ENCODE measurements around the gene METTL1.
A peak's percentile ranks its signal among the peaks of the same experiment; 100 is the strongest.
"Not testable (repeated sequence)": the region's sequence is repeated elsewhere in the genome, so short reads cannot be mapped to it uniquely, and the experiment has no call there.

Gene METTL1

DNA sequence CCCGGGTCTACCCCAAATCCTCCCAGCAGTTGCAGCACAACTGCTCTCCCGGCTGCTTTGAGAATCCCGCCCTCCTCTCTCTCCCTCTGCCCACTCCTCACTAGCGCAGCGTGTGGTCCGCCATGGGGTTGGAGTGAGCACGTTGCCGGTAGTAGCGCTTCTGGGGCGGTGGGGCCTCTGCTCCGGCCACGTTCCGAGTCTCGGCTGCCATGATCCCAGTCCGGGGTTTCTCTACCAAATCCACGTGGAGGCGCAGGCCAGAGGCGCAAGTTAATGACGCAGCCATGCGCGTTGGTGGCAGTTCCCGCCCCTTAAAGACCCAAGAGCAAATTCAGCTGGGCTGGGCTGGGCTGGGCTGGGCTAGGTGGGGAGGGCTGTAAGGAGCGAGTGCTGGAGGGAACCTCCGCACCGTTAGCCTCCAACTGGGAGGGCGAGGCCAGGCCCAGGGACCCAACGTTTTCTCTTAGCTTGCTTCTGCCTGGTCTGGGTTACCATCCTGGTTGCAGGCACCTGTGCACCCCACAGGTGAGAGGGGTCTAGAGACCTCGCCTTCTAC, at the start of gene METTL1:
TSS of gene METTL1 (minus strand) at position 233 of the 556 bp plus-strand sequence. CDS start at position 211, 22 bp downstream.
- peak; percentile 72 to 82 (median 75) for DNase-seq

DNA sequence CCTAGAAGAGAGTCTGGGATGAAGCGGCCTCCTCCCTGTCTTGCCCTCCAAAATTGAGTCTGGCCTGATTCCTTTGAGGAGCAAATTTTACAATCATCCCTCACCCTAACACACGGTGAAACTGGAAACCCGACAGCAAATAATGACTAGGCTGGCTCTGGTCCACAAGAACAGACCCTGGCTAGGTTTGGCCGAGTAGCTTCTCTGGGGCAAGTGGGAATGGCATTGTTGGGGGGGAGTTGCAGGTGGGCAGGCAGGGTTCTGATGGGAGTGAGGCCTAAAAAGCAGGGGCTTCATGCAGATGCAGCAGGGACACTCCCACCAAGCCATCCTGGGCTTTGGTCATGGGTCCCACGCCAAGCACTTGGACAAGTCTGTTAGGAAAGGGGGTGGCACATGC, 49.1 kb upstream of the METTL1 start:
- DNase-seq, result not testable (repeated sequence)

DNA sequence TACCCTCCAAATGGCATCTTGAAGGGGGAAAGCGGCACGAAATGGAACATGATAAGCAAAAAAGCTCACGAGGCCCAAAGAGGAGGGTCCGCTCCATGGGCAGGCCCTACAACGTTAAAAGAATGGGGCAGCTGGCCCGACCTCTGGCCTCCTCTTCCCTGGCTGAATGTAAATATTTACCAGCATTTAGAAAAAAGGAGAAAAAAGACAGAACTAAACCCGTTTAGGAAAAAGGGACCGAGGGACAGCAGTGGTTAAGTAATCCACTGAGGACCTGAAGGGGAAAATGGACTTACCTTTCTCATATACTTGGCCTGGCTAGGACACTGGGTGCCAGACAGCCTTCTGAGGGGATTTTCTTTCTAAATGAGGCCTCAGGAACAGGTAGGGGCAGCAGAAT, 48.2 kb upstream of the METTL1 start:
- not testable (repeated sequence) for DNase-seq

DNA sequence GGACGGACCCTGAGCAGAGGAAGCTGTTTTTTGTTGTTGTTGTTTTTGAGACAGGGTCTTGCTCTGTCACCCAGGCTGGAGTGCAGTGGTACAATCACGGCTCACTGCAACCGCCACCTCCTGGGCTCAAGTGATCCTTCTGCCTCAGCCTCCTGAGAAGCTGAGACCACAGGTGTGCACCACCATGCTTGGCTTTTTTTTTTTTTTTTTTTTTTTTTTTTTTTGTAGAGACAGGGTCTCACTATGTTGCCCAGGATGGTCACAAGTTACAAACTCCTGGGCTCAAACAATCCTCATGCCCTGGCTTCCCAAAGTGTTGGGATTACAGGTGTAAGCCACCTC, 46.1 kb upstream of the METTL1 start:
- DNase-seq, result not testable (repeated sequence)

DNA sequence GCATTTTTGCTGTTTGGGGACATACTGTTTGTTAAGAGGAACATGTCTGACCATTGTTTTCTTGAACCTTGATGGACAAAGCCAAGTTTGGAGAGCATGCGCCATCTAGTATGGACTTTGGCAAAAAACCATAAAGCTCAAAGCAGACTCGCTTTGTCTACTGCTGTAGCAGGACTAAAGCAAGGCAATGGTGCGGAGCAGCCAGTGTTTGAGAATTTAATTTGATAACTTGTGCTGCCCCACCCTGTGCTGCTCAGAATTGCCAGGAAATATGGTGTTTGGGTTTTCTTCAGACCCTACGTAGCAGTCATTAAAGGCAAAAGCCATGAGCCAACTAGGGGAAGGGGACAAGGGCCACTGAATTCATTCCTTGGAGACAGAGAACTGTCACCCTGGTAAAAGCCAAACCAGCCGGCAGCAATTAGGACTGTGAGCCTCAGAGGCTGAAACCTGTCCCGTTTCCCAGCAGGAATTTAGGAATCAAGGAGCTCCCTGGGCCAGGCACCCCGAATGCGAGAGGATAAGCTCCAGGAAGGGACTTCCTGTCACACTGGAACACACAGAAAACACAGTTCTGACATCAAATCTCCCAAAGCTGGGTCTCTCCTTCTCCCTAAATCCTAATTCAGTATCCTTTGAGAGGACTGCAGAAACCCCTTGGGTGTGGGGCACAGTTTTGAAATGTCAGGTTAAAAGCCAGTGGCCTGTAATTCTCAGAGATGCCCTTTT, 45.5 kb upstream of the METTL1 start:
- no peak for DNase-seq

DNA sequence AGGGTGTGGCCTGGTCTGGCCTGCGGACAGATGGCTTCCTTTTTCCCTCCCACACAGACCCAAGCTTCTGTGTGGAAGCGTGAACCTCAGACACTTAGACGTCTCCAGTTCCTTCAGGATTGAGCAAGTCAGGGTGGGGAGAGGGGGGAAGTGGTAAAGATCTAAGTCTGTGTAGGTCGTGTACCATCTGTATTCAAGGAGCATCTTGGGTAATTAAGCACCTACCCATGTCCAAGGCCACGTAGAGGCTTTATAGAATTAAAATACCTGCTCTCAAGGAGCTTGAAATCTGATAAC, 44.9 kb upstream of the METTL1 start:
- no peak for DNase-seq

DNA sequence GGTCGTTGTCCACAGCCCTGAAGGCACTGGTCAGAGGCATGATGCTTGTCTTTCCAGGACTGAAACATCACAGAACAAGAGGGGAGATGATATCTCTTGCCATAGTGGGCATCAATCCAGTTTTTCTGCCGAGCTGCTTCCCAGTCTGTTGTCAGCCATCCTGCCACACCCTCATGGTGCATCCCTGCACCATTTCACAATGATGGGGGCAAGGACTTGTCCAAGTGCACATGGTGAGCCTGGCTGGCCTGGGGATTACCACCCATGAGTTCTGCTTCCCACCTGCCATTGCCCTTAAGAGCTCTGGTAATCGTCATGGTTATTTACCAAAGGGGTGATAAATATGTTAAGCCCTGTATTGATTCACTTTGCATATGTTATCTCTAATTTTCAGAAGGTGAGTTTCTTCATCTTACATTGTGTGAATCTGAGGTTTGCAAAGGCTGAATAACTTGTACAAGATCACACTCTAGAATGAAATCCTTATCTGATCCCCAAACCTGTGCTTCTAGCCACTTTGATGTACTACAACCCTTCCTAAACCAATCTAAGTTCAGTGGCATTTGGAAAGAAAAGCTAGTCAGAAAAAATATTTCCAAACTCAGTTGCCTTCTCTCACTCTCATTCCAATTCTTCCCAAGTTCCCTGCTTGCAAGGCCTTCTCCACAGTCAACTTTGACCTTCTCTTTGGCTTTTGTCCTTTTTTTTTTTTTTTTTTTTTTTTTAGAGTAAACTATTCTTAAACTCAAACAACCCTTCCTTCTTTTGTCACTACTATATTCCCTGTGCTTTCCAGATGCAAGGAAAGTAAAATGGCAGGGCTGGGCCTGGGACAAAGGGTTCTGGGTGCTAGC, 44.3 kb upstream of the METTL1 start:
- DNase-seq, result no peak

DNA sequence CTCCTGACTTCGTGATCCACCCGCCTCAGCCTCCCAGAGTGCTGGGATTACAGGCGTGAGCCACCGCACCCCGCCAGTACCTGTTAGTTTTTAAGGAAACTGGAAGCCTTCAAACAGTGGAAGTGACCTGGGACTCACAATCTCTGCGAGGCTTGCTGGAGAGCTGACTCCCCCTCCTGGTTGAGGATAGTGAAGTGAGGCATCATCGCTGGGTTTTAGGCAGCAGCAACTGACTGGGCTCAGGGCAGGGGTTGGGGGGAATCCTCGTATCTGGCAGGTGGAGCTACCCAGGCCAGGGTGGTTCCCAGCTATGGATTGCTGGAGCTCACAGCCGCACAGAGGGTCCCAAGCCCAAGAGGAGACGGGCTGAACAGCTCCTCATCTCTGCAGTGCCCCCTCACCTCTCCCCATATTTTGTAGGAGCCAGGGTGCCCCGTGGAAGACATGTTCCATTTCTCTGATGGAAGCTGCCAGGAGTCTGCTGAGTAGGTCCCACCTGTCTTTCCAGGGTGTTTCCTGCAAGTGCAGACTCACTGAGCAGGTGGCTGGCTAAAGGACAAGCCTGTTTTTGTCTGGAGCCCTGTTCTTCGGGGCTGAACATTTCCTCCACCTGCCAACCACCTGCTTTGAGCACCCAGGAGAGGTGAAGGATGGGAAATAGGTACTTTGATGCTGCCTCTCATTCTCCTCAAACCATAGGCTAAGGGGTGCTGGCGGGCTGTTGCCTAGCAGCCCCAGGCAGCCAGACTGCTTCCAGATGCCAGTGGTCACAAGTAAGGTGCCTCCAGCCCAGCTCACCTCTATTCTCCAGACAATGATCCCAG, 43.5 kb upstream of the METTL1 start:
- no peak for DNase-seq

DNA sequence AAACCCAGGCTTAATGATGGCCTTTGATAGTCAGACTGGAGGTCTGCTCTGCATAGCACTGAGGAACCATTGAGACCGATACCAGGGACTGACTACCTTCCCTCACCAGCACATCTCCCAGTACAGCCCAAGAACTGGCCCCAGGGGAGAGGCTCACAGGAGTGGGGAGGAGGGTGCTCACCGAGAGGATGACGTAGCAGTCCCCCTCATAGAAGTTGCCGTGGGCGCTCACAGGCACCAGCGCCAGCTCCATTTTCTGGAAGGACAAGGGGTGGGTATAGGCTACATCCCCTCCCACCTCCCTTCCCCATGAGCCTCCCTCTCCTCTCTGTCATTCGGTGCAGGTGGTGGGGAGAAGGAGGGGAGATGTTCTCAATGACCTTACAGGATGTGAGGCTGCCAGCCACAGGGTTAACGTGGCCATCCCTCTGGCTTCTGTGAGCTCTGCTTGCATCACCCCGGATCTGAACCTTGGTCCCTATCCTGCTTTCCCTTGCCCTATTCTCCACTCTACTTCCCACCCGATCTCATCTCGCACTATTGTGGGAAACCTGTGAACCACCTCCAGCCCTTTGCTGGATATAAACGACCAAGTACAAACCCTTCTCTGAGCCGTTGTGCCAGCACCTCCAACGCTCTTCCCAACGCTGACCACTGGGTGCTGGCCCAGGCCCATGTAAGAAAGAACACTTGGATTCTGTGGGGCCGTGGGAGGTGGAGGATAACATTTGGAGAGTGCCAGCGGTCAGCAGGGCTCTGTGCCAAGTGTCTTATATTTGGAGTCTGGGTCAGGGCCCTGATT, 42.3 kb upstream of the METTL1 start:
- DNase-seq, result no peak

DNA sequence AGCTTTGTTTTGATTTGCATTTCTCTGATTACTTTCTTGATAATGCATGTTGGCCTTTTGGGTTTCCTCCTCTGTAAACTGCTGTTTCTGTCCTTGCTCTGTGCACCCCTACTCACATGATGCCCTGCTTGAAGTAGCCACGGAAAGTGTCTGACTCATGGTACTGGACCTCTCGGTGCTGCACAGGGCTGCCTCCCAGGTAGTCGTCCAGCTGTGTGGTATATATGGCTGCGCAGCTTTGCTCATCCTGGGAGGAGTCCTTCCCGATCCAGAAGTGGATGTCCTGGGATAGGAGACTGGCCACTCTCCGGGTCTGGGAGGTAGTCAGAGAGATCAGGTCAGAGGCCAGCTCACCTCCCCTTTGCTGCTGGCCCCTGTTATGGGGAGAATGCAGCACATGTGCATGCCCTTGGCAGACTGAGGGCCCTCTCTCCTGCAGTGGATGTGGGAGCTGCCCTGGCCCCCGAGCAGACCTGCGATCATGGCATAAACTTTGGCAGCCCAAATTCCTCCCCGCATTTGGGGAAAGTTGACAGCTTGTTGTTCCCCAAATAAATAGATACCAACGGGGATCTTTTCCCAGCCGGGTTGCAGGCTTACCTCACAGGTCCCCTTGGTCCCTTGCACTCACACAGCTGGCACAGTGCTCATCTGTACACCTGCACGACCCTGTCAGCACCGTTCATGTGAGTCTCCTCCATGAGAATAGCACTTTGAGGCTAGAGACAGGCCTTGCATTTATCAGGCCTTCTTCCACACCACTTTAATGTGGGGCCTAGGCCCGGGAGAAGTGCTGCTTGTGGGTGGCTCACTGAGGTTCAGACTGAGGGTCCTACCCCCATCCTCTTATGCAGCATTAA, 41.4 kb upstream of the METTL1 start:
- DNase-seq, result no peak

DNA sequence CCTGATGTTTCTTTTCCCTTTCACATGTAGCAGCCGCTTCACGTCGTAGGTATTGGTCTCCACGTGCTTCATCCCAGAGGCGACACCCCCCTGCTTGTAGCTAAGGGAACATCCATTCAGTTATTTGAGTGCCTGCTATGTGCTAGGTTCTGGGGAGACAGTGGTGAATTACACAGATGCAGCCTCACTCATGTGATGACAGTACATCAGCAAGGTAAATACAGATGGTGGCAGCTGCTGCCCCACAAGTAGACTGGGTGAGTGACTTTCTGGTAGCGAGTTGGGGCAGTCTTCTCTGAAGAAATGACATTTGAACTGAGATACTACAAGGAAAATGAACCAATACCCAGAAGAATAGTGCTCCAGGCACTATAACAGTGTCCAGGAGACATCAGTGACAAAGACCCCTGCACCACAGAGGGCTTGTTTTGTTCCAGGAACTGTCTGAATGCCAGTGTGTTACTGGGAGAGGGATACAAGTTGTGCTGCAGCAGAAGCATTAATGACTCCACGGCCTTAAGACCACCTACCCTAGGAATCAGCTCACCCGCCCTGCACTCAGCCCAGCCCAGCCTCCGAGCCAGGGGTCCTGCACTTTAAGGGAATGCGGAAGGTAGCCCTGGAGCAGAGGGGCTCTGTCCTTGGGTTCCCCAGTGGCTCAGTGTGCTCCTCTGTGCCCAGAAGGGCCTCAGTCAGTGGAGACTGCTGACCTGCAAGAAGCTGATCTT, 39.3 kb upstream of the METTL1 start:
- no peak for DNase-seq

DNA sequence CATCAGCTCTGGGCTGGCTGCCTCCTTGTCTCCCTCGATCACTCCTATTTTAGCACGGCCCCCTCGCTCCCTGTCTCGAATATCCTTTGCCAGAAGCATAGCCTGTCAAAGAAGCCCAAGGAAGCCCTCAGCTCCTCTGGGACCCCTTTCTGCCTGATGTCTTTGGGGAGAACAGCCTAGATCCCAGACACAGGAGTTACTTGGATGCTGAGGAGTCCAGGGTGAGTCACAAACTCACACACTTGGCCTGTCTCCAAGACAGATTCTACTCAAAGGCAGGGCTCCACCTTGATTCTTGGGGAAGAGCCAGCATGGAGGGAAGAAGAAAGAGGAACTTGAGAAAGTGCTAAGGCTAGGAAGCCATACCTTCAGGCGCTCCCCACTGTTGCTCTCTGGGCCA, 38.5 kb upstream of the METTL1 start:
- no peak for DNase-seq

DNA sequence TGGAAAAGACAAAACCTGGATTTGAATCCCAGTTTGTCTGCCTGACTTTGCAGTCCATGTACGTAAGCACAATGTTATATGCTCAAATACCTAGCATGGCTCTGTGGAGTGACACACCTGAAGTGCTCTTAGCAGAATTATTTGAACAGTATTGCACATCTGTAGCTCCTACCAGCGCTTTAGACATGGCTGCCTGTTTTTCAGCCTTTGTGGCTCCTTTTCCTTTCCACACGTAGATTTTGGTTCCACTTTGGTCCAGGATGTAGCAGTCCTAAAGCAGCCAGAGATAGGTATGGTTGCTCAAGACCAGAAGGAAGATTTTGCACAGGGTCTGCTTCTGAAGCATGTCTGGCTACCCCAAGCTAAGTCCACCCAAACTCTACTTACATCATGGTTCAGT, 37.5 kb upstream of the METTL1 start:
- no peak for DNase-seq

DNA sequence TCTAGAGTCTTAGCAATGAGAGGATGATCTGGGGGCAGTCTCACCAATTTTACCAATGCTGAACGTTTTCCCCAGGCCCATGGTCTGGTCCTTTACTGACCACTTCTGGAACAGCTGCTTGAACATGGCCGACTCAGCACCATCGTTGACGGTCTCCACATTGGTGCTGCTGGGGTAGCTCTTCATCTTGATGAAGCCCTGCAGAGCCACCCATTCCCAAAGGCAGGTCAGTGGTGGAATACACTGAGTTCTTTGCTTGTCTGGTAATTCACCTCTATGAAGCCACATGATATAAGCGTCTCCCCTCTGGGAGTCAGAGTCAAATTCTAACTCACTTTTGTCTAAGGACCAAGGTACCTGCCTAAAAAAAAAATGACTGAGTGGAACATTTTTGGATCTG, 36.4 kb upstream of the METTL1 start:
- no peak for DNase-seq

DNA sequence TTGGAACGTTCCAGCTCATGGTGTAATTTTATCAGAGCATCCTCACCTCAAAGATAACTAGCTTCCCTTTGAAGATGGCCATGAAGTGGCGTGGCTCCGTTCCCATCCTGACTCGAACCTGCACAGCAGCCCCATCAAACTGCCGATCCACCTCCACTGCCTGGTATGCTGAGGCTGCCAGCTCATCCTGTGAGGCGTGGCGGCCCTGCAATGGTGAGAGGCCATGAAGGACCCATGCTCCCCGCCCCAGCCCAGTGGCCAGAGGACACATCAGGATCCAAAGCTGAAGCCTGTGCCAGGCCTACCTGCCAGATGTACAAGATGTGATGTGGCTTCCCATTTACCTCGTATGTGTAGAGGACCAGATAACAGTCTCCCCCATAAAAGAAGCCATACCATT, 35.4 kb upstream of the METTL1 start:
- no peak for DNase-seq

DNA sequence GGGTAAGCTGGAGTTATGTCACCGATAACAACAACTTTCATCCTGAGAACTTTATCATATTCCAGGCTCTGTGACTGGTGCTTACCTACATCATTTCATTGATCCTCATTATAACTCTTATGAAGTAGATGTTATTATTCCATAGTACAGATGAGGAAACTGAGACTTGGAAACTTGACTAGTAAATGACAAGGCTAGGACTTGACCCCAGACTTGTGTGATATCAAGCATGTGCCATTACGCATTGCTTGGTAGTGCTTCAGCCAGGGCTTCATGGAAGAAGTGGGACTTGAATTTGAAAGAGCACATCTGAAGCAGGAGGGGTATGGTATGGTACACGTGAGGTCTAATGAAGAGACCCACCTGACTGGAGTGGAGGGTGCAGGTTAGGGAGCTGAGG, 34.8 kb upstream of the METTL1 start:
- no peak for DNase-seq

DNA sequence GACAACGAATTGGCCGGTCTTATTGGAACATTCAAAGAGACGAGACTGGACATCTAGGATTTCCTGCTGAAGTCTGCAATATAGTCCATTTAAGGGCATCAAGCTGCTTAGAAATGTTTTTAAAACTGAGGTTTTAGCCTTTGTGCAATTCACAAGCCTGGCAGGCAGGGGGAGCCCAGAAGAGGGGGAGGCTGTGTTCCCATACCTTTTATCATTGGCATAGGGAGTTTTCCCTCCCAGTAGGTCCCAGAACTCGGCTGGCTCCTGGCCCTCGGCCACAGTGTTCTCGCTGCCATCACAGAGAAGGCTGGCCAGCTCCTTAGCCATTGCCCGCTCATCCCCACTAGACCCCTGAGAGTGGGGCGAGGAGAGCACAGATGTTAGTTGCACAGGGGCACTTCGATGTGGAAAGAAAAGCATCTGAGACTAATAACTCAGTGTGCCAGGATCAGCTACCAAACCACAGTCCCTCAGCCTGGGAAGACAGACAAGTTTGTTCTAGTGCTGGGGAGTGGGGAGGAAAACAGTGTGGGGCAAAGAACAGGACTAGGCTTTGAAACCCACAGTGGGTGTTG, 31.5 kb upstream of the METTL1 start:
- DNase-seq, result peak in 1 of 4 experiments; percentile 13

DNA sequence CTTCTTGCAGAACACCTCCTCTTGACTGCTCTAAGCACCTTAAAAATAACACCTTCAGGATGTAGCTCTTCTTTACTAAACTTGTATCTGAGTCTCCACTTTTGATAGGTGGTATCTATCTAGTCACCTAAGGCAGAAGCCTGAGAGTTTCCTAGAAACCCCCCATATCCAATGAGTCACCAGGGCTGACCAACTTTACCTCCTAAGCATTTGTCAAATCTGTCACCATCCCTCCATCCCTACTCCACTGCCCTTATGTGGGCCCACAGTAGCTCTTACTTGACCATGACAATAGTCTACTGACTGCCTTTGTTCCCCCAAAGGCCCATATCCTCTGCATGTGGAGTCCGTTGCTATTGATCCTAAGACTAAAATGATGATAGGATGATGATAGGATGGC, 30.7 kb upstream of the METTL1 start:
- no peak for DNase-seq

DNA sequence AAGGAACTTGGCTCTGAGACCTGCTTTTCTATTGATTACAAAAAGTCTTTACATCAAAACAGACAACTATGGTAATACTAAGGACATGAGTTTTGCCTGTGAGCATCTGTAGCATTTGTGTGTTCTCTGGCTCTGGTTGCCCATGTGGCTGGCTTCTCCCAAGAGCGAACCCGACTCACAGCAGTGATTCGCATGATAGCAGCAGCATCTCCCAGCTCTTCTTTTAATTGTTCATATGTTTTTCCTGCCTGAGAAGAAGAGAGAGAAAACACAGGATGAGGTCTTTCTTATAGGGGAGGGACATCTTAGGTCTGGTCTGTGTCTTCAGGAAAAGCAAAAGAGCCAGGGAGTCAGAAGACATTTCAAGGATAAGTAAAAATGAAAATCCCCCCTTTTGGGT, 29.1 kb upstream of the METTL1 start:
- DNase-seq, result no peak

DNA sequence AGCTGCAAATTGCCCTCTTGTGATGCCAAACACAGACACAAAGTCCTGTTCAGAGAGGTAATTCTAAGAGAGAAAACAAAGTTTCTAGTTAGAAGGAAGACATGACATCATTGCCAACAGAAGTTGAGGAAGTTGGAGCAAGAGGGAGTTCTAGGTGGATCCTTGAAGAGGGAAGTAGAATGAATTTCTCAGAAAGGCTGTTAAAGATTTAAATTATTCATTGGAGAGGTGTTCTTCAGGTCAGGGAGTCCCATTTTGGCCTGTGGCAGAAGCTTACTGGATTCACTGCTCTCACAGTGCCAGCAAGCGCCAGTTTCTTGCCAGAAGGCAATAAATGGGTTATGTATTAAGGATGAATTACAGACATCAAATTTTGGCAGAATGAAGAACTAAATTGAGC, 26.0 kb upstream of the METTL1 start:
- DNase-seq, result no peak
